ENCODE data around the gene MTRF1L.

DNA sequence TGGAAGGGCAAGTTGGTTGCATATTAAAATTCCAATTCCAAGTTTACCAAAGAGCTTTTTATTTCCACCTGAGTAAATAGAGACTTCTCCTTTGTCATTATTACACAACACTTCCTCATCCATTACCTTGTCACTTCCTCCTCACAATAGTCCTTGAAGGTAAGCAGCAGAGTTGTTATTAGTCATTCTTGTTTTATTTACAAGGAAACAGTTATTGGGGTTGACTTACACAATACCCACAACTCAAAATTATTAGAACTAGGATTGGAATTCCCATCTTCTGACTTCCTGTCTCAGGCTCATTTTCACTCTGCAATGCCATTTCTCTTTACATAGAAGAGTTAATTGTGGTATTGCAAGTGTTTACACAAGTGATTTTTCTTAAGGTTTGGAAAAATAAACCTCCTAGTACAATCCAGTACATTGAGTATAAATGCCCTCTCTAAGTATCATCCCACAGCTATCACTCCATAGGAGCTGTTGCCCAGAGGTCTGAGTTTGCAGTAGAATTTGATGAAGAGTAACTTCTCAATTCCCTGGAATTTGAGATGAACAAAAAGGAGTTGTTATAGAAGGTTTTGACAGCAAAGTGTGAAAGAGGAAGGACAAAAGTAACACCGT is 28.9 kb upstream of the MTRF1L start:
- TF ChIP-seq, protein P1, sequence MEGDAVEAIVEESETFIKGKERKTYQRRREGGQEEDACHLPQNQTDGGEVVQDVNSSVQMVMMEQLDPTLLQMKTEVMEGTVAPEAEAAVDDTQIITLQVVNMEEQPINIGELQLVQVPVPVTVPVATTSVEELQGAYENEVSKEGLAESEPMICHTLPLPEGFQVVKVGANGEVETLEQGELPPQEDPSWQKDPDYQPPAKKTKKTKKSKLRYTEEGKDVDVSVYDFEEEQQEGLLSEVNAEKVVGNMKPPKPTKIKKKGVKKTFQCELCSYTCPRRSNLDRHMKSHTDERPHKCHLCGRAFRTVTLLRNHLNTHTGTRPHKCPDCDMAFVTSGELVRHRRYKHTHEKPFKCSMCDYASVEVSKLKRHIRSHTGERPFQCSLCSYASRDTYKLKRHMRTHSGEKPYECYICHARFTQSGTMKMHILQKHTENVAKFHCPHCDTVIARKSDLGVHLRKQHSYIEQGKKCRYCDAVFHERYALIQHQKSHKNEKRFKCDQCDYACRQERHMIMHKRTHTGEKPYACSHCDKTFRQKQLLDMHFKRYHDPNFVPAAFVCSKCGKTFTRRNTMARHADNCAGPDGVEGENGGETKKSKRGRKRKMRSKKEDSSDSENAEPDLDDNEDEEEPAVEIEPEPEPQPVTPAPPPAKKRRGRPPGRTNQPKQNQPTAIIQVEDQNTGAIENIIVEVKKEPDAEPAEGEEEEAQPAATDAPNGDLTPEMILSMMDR (IDR thresholded peaks at IDR 0.05): no peak
- no peak for TF ChIP-seq EZH2 (IDR thresholded peaks at IDR 0.05; ENCODE audit: borderline replicate concordance, insufficient read depth, low read depth, low read length, poor library complexity, severe bottlenecking)

Measured in B cell (primary cell).